Neural progenitor cell (in vitro differentiated cells): ENCODE measurements around the gene GSTA5. TPM values are rescaled to one million over a fixed set of nuclear protein-coding genes. Genes with fewer than 3 reads are reported as not detected.
A peak's percentile ranks its signal among the peaks of the same experiment; 100 is the strongest.
"Not testable (repeated sequence)": the region's sequence is repeated elsewhere in the genome, so short reads cannot be mapped to it uniquely, and the experiment has no call there.

Source experiments
- DNase-seq: peaks from one replicate; pipeline ENCODE4 v3.0.0-alpha.2; 2016; ENCODE audit warnings: low spot score
- H2AFZ ChIP-seq: fragments of 200-600 bp; sonication (generic); replicated peaks from 2 replicates; pipeline ENCODE4 v1.6.1; 2016; ENCODE audit warnings: antibody characterized with exemption
- H3F3A ChIP-seq: fragments of 200-600 bp; sonication (generic); 2 replicates; pipeline ENCODE4 v1.6.1; 2016; ENCODE audit warnings: antibody characterized with exemption, low read depth
- H3K27ac ChIP-seq: fragments of 200-600 bp; sonication (generic); 2 replicates; pipeline ENCODE4 v1.5.1; 2016; ENCODE audit warnings: mild to moderate bottlenecking
- H3K27me3 ChIP-seq: fragments of 200-600 bp; sonication (generic); 2 replicates; pipeline ENCODE4 v1.6.1; 2016; ENCODE audit warnings: mild to moderate bottlenecking, moderate library complexity
- H3K36me3 ChIP-seq: fragments of 200-600 bp; sonication (generic); 2 replicates; pipeline ENCODE4 v1.5.1; 2016
- H3K4me1 ChIP-seq: fragments of 200-600 bp; sonication (generic); 2 replicates; pipeline ENCODE4 v1.6.1; 2016; ENCODE audit warnings: mixed run types
- H3K4me2 ChIP-seq: fragments of 200-600 bp; sonication (generic); 2 replicates; pipeline ENCODE4 v1.6.1; 2016
- H3K4me3 ChIP-seq: fragments of 200-600 bp; sonication (generic); 2 replicates; pipeline ENCODE4 v1.5.1; 2016
- H3K79me2 ChIP-seq: fragments of 200-600 bp; sonication (generic); 2 replicates; pipeline ENCODE4 v1.6.1; 2016; ENCODE audit warnings: low read depth
- H3K9ac ChIP-seq: fragments of 200-600 bp; sonication (generic); 2 replicates; pipeline ENCODE4 v1.6.1; 2016
- H3K9me3 ChIP-seq: fragments of 200-600 bp; sonication (generic); 2 replicates; pipeline ENCODE4 v1.5.1; 2016; ENCODE audit warnings: low read depth
- H4K20me1 ChIP-seq: fragments of 200-600 bp; sonication (generic); 2 replicates; pipeline ENCODE4 v1.6.1; 2016; ENCODE audit warnings: low read depth
- H3K27ac Mint-ChIP-seq: 3 replicates; pipeline ENCODE4 v1.8.0; 2021; ENCODE audit warnings: mixed read lengths
- H3K27me3 Mint-ChIP-seq: 2 replicates; pipeline ENCODE4 v1.8.0; 2022; ENCODE audit warnings: low read depth, mild to moderate bottlenecking, inconsistent platforms, moderate library complexity, mixed read lengths; ENCODE audit not compliant: insufficient read depth
- H3K36me3 Mint-ChIP-seq: 3 replicates; pipeline ENCODE4 v1.8.0; 2021; ENCODE audit warnings: mixed read lengths
- H3K4me1 Mint-ChIP-seq: 3 replicates; pipeline ENCODE4 v1.8.0; 2021; ENCODE audit warnings: mixed read lengths
- H3K4me3 Mint-ChIP-seq: 3 replicates; pipeline ENCODE4 v1.8.0; 2021; ENCODE audit warnings: mild to moderate bottlenecking, moderate library complexity, mixed read lengths
- H3K9me3 Mint-ChIP-seq: 3 replicates; pipeline ENCODE4 v1.8.0; 2020; ENCODE audit warnings: mixed read lengths
- EZH2 ChIP-seq: fragments of 200-600 bp; sonication (generic); IDR thresholded peaks from 2 replicates; pipeline ENCODE4 v1.6.1; 2017; ENCODE audit warnings: antibody characterized with exemption, mild to moderate bottlenecking, moderate library complexity
- EZH2phosphoT487 ChIP-seq: fragments of 200-600 bp; sonication (generic); IDR thresholded peaks from 2 replicates; pipeline ENCODE4 v1.6.1; 2017; ENCODE audit warnings: antibody characterized with exemption
- total RNA-seq: library from RNA; depleted of rRNA; stranded (reverse); fragments of >200 nt; gene quantifications from 2 replicates; pipeline ENCODE4 v1.2.3, GENCODE V29; 2015; ENCODE audit warnings: low replicate concordance
- TF ChIP-seq, protein P1 (sequence below): fragments of 200-600 bp; sonication (generic); IDR thresholded peaks from 2 replicates; pipeline ENCODE4 v1.5.1; 2017; ENCODE audit warnings: antibody characterized with exemption, mild to moderate bottlenecking

GSTA5 gene
- total RNA-seq, 1 donor from 2014 or later, result not detected

- peaks cover 3% of the 10 kb centered on the region for H3K27me3 Mint-ChIP-seq
- Histone ChIP-seq H3K79me2 (no peaks in the 10 kb centered on the region), H2AFZ (no peak overlapping the region), H3F3A (no peaks in the 10 kb centered on the region), H3K9ac (no peak overlapping the region), H4K20me1 (no peaks in the 10 kb centered on the region), H3K4me2 (no peak overlapping the region), H3K36me3 (no peaks in the 10 kb centered on the region), H3K27me3 (no peaks in the 10 kb centered on the region), H3K27ac (no peak overlapping the region), H3K9me3 (no peaks in the 10 kb centered on the region), H3K4me1 (no peaks in the 10 kb centered on the region), H3K4me3 (no peak overlapping the region)
- no peak for TF ChIP-seq EZH2
- TF ChIP-seq, protein P1, sequence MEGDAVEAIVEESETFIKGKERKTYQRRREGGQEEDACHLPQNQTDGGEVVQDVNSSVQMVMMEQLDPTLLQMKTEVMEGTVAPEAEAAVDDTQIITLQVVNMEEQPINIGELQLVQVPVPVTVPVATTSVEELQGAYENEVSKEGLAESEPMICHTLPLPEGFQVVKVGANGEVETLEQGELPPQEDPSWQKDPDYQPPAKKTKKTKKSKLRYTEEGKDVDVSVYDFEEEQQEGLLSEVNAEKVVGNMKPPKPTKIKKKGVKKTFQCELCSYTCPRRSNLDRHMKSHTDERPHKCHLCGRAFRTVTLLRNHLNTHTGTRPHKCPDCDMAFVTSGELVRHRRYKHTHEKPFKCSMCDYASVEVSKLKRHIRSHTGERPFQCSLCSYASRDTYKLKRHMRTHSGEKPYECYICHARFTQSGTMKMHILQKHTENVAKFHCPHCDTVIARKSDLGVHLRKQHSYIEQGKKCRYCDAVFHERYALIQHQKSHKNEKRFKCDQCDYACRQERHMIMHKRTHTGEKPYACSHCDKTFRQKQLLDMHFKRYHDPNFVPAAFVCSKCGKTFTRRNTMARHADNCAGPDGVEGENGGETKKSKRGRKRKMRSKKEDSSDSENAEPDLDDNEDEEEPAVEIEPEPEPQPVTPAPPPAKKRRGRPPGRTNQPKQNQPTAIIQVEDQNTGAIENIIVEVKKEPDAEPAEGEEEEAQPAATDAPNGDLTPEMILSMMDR, result no peak
- TF ChIP-seq EZH2phosphoT487, result no peak
- H3K4me3 Mint-ChIP-seq, result no peak overlapping the region
- no peaks in the 10 kb centered on the region for H3K4me1 Mint-ChIP-seq
- H3K9me3 Mint-ChIP-seq, result peaks cover 5% of the 10 kb centered on the region
- H3K36me3 Mint-ChIP-seq, result no peaks in the 10 kb centered on the region
- DNase-seq, result no peak
- no peak overlapping the region for H3K27ac Mint-ChIP-seq
Observed at GRCh38 chr6:52821842-52822241, 18.8 kb downstream of the GSTA5 start.

DNA sequence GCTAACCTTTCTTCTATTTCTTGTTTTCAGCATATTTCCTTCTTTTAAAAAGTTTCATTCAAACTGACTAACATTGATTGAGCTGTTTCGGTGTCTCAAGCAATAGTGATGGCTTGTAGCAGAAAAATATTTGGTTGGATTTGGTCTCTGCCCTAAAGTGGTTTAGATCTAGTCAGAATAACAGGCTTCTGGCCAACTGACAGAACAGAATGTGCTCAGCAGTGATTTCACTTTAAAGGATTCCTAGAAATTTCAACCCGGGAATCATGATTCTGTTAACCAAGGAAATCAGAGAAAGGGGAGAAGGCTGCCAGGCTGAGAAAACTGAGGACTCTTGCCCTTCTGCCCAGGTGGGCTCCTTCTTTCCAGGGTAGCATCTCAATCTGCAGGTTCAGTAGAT lies 20.4 kb downstream of the GSTA5 start:
- no peaks in the 10 kb centered on the region for H3K9me3 ChIP-seq
- H3K9ac ChIP-seq, result no peak overlapping the region
- Mint-ChIP-seq H3K27me3 (peaks cover 3% of the 10 kb centered on the region), H3K36me3 (no peaks in the 10 kb centered on the region), H3K4me1 (no peaks in the 10 kb centered on the region), H3K9me3 (peaks cover 5% of the 10 kb centered on the region), H3K27ac (no peak overlapping the region), H3K4me3 (no peak overlapping the region)
- no peak overlapping the region for H3K4me3 ChIP-seq
- H2AFZ ChIP-seq, result no peak overlapping the region
- no peak overlapping the region for H3K27ac ChIP-seq
- H3K36me3 ChIP-seq, result no peaks in the 10 kb centered on the region
- H3K4me2 ChIP-seq, result no peak overlapping the region
- H3K4me1 ChIP-seq, result no peaks in the 10 kb centered on the region
- no peaks in the 10 kb centered on the region for H3F3A ChIP-seq
- DNase-seq, result no peak
- H3K79me2 ChIP-seq, result no peaks in the 10 kb centered on the region
- TF ChIP-seq EZH2, result no peak
- no peak for TF ChIP-seq EZH2phosphoT487
- TF ChIP-seq, protein P1, result no peak
- H4K20me1 ChIP-seq, result no peaks in the 10 kb centered on the region
- no peaks in the 10 kb centered on the region for H3K27me3 ChIP-seq

DNA sequence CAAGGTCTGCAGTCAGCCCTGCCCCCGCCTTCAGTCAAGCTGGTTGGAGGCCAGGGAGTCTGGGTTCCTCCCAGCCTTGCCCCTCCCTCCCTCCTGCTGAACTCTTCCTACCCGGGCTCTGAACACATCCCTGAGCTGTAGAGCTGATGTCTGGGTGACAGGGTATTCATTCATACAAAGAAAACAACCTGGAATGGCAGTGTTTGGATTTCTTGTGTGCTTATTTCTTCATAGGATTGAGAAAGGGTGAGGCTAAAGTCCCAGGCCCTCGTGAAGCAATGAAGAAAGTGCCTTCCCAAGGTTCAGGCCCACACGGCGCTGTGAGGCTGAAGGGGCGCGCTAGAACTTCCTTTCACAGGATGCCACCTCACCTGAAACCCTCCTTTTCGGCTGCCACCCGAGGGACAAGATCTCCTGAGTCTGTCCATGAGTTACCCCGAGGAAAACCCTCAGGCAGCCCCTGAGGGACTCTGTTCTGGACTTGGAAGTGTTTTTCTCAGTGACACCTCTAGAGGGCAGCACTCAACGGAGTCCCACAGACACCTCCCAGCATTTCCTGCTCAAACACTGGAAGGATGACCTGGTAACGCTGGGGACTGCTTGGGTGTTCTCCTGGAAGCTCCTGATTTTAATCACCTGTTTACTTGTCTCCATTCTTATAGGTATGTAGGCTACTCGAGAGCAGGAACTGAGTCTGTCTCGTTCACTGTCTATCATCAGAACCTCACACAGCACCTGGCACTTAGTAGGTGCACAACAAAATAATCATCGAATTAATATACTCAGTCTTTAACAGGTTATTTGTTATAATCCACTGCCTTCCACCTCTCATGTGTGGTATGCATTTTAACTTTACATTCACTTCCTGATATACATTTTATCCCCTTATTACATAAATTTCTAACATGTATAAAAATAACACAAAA lies 25.2 kb downstream of the GSTA5 start:
- peak; percentile 61 for DNase-seq
- no peaks in the 10 kb centered on the region for H4K20me1 ChIP-seq
- H3K4me2 ChIP-seq, result no peak overlapping the region
- no peaks in the 10 kb centered on the region for H3K27me3 ChIP-seq
- TF ChIP-seq EZH2 (no peak), EZH2phosphoT487 (no peak)
- TF ChIP-seq, protein P1, result peak; percentile 72
- H3K9me3 ChIP-seq, result no peaks in the 10 kb centered on the region
- Mint-ChIP-seq H3K27ac (peak overlapping the region; percentile 29), H3K27me3 (peaks cover 4% of the 10 kb centered on the region), H3K36me3 (no peaks in the 10 kb centered on the region), H3K4me1 (no peaks in the 10 kb centered on the region), H3K4me3 (no peak overlapping the region), H3K9me3 (no peaks in the 10 kb centered on the region)
- H2AFZ ChIP-seq, result peak overlapping the region; percentile 64
- no peak overlapping the region for H3K9ac ChIP-seq
- no peaks in the 10 kb centered on the region for H3K79me2 ChIP-seq
- H3K27ac ChIP-seq, result no peak overlapping the region
- H3K36me3 ChIP-seq, result no peaks in the 10 kb centered on the region
- no peaks in the 10 kb centered on the region for H3K4me1 ChIP-seq
- no peaks in the 10 kb centered on the region for H3F3A ChIP-seq
- H3K4me3 ChIP-seq, result no peak overlapping the region

GRCh38 chr6:52814545-52814944 lies 26.1 kb downstream of the GSTA5 start:
- H3K4me1 Mint-ChIP-seq, DNase-seq, H3K27ac Mint-ChIP-seq, H4K20me1 ChIP-seq, H3K4me3 Mint-ChIP-seq, H3K9me3 Mint-ChIP-seq, H3K9ac ChIP-seq, H3K36me3 Mint-ChIP-seq, H3K9me3 ChIP-seq, H3K27me3 ChIP-seq, H3K4me2 ChIP-seq, H3K27ac ChIP-seq, H3F3A ChIP-seq, H3K4me3 ChIP-seq, H3K79me2 ChIP-seq, H3K4me1 ChIP-seq, H3K36me3 ChIP-seq, H3K27me3 Mint-ChIP-seq, H2AFZ ChIP-seq: not testable (repeated sequence)

GRCh38 chr6:52809777-52810176 lies 30.8 kb downstream of the GSTA5 start:
- H3K9me3 Mint-ChIP-seq, H3K4me2 ChIP-seq, H3K4me3 Mint-ChIP-seq, H3K4me1 ChIP-seq, H4K20me1 ChIP-seq, H3K27me3 Mint-ChIP-seq, H3K4me1 Mint-ChIP-seq, H3K27ac Mint-ChIP-seq, H3F3A ChIP-seq, H3K36me3 ChIP-seq, H3K36me3 Mint-ChIP-seq, H2AFZ ChIP-seq, H3K27me3 ChIP-seq, H3K27ac ChIP-seq, H3K4me3 ChIP-seq, H3K79me2 ChIP-seq, DNase-seq, H3K9me3 ChIP-seq, H3K9ac ChIP-seq: not testable (repeated sequence)
